Activated T-helper 1 cell treated with anti-CD3 and anti-CD28 coated beads, Interleukin-12 subunit alpha, Interleukin-12 subunit beta, Interleukin-2, Interleukin-4 antibody, amounts not matched to agents 30 ng/mL and 10 ng/mL and 1 ng/mL, durations not matched to agents 14 hours and 24 hours and 36 hours (primary cell): ENCODE results near the gene ZNF420. TPM values are rescaled to one million over a fixed set of nuclear protein-coding genes. Genes with fewer than 3 reads are reported as not detected.

Experiments used
- DNase-seq: peaks from one replicate; pipeline ENCODE4 v3.0.0; 2021; ENCODE audit warnings: low spot score
- H3K27ac Mint-ChIP-seq: one replicate; pipeline ENCODE4 v1.8.0; 2021; ENCODE audit warnings: mild to moderate bottlenecking, mixed read lengths
- H3K27me3 Mint-ChIP-seq: one replicate; pipeline ENCODE4 v1.8.0; 2022; ENCODE audit warnings: mild to moderate bottlenecking, moderate library complexity, mixed read lengths; ENCODE audit not compliant: insufficient read depth
- H3K36me3 Mint-ChIP-seq: one replicate; pipeline ENCODE4 v1.8.0; 2021; ENCODE audit warnings: low read depth, mixed read lengths
- H3K4me1 Mint-ChIP-seq: one replicate; pipeline ENCODE4 v1.8.0; 2021; ENCODE audit warnings: low read depth, mixed read lengths
- H3K4me3 Mint-ChIP-seq: one replicate; pipeline ENCODE4 v1.8.0; 2021; ENCODE audit warnings: mild to moderate bottlenecking, moderate library complexity, mixed read lengths
- H3K9me3 Mint-ChIP-seq: one replicate; pipeline ENCODE4 v1.8.0; 2021; ENCODE audit warnings: mixed read lengths
- intact Hi-C: fragments of 100-400 bp; cut with micrococcal nuclease; formaldehyde crosslinking; loops from one replicate; pipeline ENCODE4 v1.15.1; 2024
- total RNA-seq: library from RNA; stranded (reverse); gene quantifications from 2 replicates; pipeline ENCODE4 v1.2.3, GENCODE V29; 2022

ZNF420 gene
- total RNA-seq, 1 donor from 2014 or later: 9.1 TPM

- peak; percentile 74 for DNase-seq
- Mint-ChIP-seq H3K27me3 (no peaks in the 10 kb centered on the region), H3K9me3 (peaks cover 51% of the 10 kb centered on the region)
Measured at GRCh38 chr19:37172368-37173366, 94.4 kb downstream of the ZNF420 start, which contains the start of gene ZNF585A. TSS of gene ZNF585A (minus strand) at chr19:37172695. CDS start at chr19:37169910, 2,785 bp downstream.

More at GRCh38 chr19:37172368-37173366, 94.4 kb downstream of the ZNF420 start, which contains the start of gene ZNF585A:
- Mint-ChIP-seq H3K36me3 (peaks cover 12% of the 10 kb centered on the region), H3K4me3 (no peak within 1 kb of the TSS), H3K27ac (no peak within 1 kb of the TSS), H3K4me1 (no peaks in the 10 kb centered on the region)
- intact Hi-C loops: loop anchor here (1.0 to 5.0 kb wide), 12 partner anchors 38 to 958 kb away; partner anchors contain the start of genes ZNF260, ZNF420, ZNF527 and ZNF540

Other genes with a start within 250 kb of the ZNF420 start
- 4.4 and 4.5 TPM in 2 replicates for gene ZNF790, start 240.0 kb upstream of the ZNF420 start, total RNA-seq
- 3.7 and 4.4 TPM in 2 replicates for gene ZNF345, start 227.6 kb upstream of the ZNF420 start, total RNA-seq
- 5.3 and 5.4 TPM in 2 replicates for gene ZNF829, start 162.1 kb upstream of the ZNF420 start, total RNA-seq
- gene ZNF568, start 162.1 kb upstream of the ZNF420 start, total RNA-seq: 4.4 and 4.9 TPM in 2 replicates
- 1.2 and 2.6 TPM in 2 replicates for gene ZNF585A, start 94.3 kb downstream of the ZNF420 start, total RNA-seq
- gene ZNF585B, start 132.1 kb downstream of the ZNF420 start, total RNA-seq: 1.9 and 3.4 TPM in 2 replicates
- gene ZNF383, start 139.8 kb downstream of the ZNF420 start, total RNA-seq: 6.3 TPM in 2 replicates